Measurements from ENCODE around the gene TGFBR3.

TGFBR3 gene

GRCh38 chr1:91777196-91777595 lies 108.8 kb downstream of the TGFBR3 start:
- no peak for DNase-seq

DNA sequence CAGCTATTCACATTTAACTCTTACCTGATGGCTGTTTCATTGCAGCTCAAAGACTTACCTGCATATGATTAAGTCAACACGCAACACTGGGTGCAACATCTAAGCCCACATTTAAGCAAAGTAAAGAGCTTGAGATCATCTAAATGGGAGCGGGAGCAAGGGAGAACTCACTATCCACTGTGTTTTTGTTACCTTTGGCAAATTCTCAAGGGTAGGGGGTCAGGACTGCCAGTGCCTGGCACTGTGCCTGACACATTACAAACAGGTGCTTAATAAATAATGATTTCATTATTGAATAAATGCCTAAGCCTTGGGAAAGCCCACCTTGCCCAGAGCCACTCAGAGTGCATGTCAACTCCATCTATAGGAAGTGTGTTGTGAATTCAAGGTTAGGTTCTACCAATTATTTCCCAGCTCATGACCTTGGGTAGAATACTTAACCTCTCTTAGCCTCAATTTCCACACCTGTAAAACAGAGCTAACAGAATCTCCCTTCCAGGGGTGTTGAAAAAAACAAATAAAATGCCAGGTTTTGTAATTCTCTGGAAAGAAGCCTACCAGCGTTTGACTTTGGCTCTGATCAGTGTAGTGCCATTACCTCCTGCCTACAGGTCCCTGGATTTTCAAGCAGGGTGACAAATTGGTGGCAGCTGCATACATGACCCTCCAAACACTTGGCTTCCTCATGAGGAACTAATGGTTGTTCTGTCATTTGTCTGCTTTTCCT lies 109.7 kb downstream of the TGFBR3 start:
- DNase-seq: no peak

DNA sequence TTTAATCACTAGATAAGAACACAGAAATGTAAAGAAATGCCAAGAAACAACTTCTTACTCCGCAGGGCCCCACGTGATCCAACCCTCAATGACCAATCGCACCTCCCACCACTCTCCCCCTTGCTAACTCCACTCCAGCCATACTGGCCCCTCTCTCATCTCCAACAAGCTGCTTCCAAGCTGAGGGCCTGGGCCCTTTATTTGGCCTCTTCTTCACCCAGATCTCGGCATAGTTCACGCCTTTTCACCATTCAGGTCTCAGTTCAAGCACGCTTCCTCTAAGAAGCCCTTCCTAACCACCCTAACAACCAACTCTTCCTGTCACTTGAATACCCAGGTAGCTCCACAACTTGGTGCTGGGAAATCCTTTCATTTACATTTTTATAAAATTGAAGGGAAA lies 110.7 kb downstream of the TGFBR3 start:
- no peak for DNase-seq

GRCh38 chr1:91774520-91775203 lies 111.3 kb downstream of the TGFBR3 start:
- DNase-seq: no peak

DNA sequence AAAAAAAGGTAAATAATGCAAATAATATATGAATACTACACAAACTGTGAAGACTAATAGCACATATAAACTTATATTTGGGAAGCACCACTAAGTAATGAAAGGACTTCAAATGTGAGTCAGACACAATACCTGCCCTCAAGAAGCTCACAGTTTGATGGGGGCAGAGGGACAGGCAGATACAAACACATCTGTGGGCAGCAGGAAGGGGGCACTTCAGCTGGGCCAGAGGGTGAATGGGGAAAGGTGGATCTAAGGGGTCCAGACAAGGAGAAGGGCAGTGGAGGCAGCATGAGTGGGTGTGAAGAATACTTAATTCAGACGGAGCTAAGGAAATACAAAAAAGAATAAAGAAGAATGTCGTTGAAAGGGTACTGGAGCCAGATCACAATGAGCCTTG lies 114.2 kb downstream of the TGFBR3 start:
- DNase-seq: no peak

DNA sequence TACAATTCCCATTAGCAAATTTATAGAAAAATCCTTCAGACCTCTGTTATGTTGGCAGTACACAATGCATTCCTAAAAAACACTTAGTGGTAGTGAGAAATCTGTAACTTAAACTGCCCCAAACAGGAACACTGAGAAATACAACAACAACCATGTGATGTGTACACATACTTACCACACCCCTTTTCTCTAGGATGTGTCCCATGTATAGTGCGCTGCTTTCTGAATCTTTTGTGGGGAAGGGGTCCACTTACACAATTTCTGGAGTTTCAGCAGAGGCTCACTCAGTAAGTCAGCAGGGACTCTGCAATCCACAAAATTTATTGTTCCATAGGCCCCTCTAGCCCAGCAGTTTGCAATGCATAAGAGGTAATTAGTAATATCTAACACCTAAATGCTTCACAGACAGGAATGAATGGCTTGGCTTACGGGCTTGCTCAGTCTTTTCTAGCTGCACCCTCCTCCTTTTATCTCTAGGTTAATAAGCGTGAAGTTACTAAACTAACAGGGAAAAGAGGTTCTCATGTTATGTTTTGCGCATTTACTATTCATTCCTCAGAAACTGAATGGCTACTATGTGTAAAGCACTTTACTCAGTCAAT lies 115.2 kb downstream of the TGFBR3 start:
- no peak for DNase-seq

DNA sequence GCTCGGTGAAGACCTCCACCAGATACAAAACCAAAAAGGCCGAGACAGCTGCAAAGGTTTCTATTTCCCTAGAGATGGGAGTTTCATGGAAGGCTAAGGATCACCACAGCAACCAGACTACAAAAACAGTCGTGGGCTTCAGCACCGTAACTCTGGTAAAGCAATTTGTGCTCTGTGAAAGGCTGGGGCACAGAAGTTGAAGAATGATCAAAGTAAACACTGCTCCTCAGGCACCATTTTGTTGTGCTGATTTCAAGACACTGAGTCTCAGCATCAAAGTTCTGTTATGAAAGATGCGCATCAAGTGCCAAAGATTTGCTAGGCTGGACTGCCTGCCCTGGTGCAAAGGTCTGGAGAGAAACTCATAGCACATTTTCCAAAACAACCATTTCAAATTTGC lies 116.2 kb downstream of the TGFBR3 start:
- DNase-seq: no peak

DNA sequence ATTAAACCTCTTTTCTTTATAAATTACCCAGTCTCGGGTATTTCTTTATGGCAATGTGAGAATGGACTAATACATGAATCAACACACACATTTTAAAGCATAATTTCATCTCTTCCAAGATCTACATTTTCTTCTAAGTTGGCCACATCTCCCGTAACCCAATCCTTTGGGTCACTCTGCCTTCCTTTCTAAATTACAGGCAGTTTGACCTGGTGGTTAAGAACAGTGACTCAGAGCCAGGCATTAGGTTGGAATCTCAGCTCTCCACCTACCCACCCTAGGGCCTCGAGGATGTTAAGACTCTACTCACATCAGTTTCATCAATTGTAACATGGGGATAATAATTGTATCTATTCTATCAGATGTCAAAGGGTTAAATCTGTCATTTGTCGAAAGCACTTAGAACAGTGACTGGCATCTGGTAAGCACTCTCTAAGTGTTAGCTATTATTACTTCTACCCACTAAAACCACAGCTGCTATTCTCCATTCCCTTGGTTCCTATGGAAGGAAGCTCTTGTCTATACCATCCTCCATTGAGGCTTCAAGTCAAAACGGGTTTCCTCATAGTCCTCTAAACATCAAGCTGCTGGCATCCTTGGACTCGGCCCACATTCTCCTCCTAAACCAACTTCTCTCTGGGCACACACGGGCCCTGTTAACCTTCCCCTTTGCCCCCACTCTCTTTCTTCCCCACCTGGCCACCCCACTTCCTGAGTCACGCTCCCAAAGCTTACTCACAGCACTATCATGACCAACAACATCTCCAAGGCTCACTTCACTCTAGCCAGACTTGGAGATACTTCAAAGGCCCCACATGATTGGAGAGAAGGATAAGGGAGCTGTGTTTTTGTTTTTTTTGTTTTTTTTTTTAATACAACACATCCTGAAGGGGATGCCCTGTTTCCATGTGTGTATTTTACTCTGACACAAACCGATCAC lies 116.9 kb downstream of the TGFBR3 start:
- no peak for DNase-seq

DNA sequence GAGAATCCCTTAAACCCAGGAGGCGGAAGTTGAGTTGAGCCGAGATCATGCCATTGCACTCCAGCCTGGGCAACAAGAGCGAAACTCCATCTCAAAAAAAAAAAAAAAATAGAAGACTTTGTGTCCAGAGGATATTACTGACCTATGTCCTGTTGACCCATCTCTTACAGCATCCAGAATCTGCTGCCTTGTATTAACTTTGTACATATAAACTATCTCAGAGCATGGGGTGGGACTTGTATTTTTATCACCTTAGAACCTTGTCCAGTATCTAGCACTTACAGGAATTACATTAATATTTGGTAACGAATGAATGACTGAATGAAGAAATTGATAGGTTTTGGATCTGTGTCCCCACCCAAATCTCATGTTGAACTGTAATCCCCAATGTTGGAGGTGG lies 117.8 kb downstream of the TGFBR3 start:
- no peak for DNase-seq

DNA sequence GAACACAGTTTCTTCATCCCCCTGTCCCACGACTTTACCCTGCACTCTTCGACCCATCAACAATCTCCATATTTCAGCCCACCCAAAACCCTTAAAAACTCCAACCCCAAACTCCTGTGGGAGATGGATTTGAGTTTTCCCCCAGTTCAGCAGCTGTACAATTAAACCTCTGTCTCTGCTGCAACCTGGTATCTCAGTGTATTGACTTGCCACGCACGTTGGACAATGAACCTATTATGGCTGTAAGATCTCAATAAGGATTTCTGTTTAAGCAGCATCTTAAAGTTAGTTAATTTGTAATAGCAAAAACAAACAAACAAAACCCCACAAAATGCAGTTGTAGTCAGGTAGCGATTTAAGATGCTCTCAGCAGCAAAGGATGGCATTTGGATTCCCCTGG lies 119.1 kb downstream of the TGFBR3 start:
- no peak for DNase-seq

GRCh38 chr1:91765880-91766443 lies 120.0 kb downstream of the TGFBR3 start:
- DNase-seq: no peak

- DNase-seq: no peak
These were observed 120.7 kb downstream of the TGFBR3 start for GRCh38 chr1:91765293-91765692.

- no peak for DNase-seq
These were observed 121.4 kb downstream of the TGFBR3 start for GRCh38 chr1:91764471-91765115.

- no peak for DNase-seq
These were observed 122.7 kb downstream of the TGFBR3 start for GRCh38 chr1:91763252-91763651.

- DNase-seq: no peak
These were observed 124.6 kb downstream of the TGFBR3 start for GRCh38 chr1:91761295-91761721.

GRCh38 chr1:91760512-91760911 lies 125.4 kb downstream of the TGFBR3 start:
- DNase-seq: no peak

DNA sequence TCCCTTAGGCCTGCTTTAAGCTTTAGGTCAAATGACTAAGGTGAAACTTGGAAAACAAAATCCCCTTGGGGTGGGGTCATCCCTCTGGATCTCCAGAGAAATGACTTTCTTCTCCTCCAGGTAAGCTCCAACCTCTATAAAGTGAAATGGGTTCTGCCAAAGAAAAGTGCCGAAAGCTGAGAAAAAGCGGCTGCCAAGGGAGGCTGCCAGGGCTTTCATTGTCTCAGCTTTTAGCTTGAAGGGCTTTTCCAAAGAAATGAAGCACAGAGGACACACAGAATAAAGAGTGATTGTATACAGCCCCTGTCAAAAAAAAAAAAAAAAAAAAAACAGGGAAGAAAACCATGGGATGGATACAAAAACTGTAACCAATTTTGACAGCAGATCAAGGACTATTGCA lies 126.9 kb downstream of the TGFBR3 start:
- DNase-seq: no peak

- no peak for DNase-seq
These were observed 128.0 kb downstream of the TGFBR3 start for GRCh38 chr1:91757763-91758460.

DNA sequence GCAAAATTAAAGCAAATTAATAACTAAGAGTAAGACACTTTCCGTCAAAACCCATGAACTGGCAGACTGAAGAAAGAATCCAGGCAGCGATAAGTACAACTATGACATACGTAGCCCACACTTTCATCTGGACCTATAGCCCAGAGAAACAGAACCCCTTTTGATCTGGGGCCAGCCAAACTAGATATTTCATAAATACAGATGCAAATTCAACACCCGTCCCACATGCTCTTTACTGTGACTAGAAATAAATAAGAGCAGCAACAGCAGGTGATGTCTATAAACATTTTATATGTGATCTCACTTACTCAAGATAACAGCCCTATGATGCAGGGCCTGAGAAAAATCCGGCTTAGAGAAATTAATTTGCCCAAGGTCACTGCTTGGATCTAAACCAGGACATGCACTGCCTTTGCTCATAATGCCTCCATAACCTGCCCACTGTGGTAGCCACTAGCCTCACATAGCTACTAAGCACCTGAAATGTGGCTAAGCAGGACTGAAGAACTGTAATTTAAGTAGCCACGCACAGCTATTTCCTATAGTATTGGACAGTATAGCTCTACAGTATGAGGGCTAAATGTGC lies 130.2 kb downstream of the TGFBR3 start:
- DNase-seq: no peak

- DNase-seq: no peak
These were observed 131.0 kb downstream of the TGFBR3 start for GRCh38 chr1:91754816-91755580.

All from effector CD8-positive, alpha-beta T cell (primary cell).